Astrocyte of the spinal cord (primary cell): ENCODE results near the gene NFKB2.
A peak's percentile ranks its signal among the peaks of the same experiment; 100 is the strongest.

Experiments
- DNase-seq: peaks from one replicate; pipeline ENCODE4 v3.0.0; 2011; ENCODE audit warnings: low read depth, low spot score
- H3K4me3 ChIP-seq: 2 replicates; pipeline ENCODE4 v1.5.1; 2011; ENCODE audit warnings: low read depth, mild to moderate bottlenecking, low read length, moderate library complexity
- in situ Hi-C: cut with HindIII; loops from 2 replicates; pipeline ENCODE4 v1.10.0; 2017; ENCODE audit warnings: low sequenced_read_pairs
- TF ChIP-seq, protein P1 (sequence below): IDR thresholded peaks from 2 replicates; pipeline ENCODE4 v1.5.1; 2012; ENCODE audit warnings: low read depth, mild to moderate bottlenecking, low read length, inconsistent platforms

Gene NFKB2

DNA sequence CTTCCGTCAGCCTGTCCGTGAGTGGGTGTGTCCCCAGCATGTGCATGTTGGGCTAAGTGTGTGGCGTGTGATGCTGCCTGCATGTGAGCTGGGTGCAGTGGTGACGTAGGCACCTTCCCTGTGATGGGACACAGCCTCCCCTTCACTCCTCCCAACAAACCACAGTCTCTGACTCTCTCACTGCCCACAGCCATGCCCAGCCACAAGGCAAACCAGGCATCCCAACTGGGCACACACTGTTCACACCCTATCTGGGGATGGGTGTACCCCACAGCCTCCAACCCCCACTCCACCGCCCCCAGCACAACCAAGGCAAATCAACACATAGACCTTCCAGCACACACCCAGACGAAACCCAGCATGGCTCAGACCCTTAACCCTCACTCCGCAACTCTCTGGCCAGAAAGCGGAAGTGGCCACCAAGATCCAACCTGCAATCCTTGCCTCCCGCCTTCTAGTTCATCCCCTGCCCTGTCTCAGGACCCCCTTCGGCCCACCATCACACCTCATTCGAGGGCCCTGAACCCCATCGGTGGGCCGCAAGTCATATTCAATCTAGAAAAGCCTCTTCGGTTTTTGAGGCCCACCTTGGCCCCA is 12.7 kb downstream of the NFKB2 start:
- TF ChIP-seq, protein P1, sequence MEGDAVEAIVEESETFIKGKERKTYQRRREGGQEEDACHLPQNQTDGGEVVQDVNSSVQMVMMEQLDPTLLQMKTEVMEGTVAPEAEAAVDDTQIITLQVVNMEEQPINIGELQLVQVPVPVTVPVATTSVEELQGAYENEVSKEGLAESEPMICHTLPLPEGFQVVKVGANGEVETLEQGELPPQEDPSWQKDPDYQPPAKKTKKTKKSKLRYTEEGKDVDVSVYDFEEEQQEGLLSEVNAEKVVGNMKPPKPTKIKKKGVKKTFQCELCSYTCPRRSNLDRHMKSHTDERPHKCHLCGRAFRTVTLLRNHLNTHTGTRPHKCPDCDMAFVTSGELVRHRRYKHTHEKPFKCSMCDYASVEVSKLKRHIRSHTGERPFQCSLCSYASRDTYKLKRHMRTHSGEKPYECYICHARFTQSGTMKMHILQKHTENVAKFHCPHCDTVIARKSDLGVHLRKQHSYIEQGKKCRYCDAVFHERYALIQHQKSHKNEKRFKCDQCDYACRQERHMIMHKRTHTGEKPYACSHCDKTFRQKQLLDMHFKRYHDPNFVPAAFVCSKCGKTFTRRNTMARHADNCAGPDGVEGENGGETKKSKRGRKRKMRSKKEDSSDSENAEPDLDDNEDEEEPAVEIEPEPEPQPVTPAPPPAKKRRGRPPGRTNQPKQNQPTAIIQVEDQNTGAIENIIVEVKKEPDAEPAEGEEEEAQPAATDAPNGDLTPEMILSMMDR = no peak
- no peak overlapping the region for H3K4me3 ChIP-seq
- in situ Hi-C loops = no loop called here
- DNase-seq = no peak

DNA sequence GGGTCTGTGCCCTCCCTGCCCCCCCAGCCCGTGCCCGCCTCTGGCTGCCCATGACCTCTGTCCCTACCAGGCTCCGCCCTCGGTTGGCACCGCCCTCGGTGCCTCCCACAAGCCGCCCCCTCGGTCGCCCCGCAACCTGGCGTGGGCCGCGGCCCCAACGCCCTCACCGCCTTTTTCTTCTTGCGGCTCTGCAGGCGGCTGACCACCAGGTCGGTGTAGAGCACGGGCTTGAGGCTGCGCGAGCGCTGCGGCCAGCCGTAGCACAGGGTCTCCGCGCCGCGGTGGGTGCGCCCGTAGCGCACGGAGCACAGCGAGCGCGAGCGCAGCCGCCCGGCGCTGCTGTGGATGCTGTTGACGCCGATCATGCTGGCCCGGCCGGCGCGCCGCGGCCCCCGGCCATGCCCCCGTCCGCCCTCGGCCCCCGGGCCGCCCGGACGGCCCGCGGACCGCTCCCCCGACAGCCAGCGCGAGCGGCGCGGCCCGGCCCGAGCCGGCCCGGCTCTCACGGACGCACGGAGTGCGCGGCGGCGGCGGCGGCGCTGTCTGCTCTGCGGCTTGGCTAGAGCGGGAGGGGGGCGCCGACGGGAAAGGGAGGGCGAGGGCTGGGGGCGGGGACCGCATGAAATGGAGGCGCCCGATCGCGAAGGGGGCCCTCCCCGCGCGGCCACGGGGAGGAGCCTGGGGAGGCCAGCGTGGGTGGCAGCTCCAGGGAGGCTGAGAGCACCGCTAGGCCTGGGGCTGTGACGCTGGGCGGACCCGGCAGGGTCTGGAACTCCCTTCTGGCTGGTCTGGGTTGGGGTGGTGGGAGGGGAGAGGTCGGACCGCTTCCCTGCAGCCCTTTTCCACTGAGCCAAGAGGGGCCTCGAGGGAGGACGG is 13.5 kb downstream of the NFKB2 start:
- TF ChIP-seq, protein P1 = no peak
- no peak for DNase-seq
- no peak overlapping the region for H3K4me3 ChIP-seq
- in situ Hi-C loops = no loop called here

DNA sequence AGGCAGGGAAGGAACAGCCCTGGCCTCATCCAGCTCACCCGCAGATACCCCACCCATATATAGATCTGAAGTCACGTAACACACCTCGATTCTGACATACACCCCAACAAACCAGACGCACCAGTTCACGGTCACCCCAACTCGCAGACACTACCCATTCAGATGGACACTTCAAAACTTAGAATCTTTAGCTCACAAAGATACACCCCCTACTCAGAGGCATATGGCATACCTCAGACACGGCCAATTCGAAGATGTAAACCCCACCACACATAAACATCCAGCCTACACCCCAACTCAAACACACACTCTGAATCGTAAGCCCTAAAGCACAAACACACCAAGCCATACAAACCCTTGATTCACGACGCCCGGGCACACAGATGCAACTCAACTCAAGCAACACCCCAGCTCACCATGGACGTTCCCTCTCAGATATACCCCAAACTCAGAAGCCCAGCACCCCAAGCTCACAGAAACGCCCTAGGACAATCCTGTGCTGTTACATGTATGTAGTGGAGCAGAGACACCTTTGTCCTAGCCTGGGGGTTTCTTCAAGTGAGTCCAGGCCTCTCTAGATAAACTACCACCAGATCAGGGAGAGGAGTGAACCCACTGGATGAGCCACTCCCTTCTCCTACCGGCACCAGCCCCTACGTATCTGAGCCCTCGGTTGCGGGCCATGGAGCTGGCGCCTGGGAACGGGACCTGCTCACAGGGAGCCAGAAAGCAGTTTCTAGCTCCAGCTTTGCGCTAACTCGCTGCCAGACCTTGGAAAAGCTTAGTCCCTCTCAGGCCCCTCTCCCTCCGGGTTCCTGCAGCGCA is 14.3 kb downstream of the NFKB2 start:
- no peak for DNase-seq
- in situ Hi-C loops = no loop called here
- H3K4me3 ChIP-seq = peak overlapping the region; percentile 24
- TF ChIP-seq, protein P1 = no peak

DNA sequence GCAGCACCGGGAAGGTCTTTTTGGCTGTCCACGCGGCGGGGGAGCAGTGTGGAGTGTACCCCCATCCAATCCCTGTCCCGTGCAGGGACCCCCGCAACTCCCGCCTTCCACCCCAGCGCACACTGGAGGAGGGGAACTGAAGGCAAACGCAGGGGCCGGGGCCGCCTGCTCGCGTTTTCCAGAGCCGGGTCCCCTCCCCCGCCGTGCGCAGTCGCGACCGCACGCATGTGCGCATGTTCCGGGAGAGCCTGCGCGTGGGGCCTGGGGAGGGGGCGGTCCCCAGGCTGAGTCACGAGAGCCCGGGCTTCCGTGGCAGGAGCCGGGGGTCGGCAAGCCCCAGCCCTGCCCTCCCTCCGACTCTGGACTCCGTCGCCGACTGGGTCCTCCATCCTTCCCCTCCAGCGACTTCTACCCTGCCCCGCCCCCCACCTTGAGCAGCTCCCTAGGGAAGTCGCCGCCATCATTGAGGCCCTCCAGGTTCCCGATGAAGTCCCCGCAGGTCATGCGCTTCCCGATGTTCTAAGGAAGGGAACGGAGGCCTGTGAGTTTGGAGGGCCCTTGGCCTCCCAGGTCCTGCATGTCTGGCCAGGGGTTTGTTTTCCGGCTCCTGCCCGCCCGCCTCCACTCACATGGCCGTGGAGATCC is 15.0 kb downstream of the NFKB2 start:
- TF ChIP-seq, protein P1 = no peak
- in situ Hi-C loops = no loop called here
- DNase-seq = no peak
- peak overlapping the region; percentile 24 for H3K4me3 ChIP-seq

DNA sequence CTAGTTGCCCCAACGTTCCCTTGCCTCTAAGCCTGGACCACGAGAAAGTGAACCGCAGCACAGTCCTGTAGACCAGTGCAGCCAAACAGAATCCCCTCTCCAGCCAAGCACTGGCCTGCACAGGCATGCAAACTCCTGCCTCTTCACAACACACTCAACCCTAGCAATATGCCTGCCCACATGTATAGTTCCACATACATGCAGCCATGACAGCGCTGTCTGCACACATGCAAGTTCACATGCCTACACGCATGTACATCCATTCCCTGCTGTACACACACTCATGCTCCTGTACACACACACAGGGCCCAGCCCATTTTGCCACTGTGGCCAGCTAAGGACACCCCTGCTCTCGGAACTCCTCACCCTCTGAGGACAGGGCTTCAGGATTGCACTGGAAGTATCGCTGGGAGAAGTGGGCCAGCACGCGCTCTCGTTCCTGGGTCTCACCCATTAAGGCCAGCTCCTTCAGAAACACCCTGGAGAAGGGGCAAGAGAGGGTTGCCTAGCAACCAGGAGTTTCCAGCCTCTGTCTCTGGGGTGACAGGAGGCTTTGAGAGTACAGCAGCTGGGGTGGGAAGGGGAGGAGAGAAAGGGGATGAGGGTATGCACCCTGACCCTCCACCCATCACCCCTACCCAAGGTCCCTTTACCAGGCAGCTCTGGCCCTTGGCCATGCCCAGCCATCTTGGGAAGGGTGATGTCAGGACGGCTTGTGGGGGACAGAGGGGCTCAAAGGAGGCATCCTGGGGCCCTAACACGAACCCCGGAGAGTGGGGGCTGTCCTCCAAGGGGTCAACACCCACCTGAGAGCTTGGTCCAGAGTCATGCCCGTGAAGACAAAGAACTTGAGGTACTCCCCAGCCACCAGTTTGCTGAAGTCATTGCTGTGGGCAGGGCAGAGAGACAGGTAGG is 16.1 kb downstream of the NFKB2 start:
- DNase-seq = no peak
- no peak overlapping the region for H3K4me3 ChIP-seq
- TF ChIP-seq, protein P1 = no peak
- in situ Hi-C loops = no loop called here
